ENCODE data around the gene B4GALT6. TPM values are rescaled to one million over a fixed set of nuclear protein-coding genes. Genes with fewer than 3 reads are reported as not detected.

Gene B4GALT6
- total and polyA plus RNA-seq, 9 of the 15 experiments (the other 6 are each of a cell fraction or from before 2014, with no cell fraction given) = 0.03 to 0.27 (median 0.08) TPM

GRCh38 chr18:31590570-31590969, 93.8 kb downstream of the B4GALT6 start:
- intact Hi-C loops (cut with micrococcal nuclease) (no loop called here), in situ Hi-C loops (cut with MboI) (no loop called here)
- Histone ChIP-seq H3K9ac (ENCODE audit: insufficient read depth in 1 of 2, low read depth in 2 of 2, low read length in 2 of 2) (no peak overlapping the region), H3K9me1 (ENCODE audit: control insufficient read depth, insufficient read depth, low read length) (no peaks in the 10 kb centered on the region), H3K4me2 (ENCODE audit: insufficient read depth, low read length) (no peak overlapping the region), H3K4me1 (replicated peaks in 1 of 2; ENCODE audit: control insufficient read depth in 2 of 2, insufficient read depth in 2 of 2, low read length in 2 of 2) (no peaks in the 10 kb centered on the region), H3K27me3 (ENCODE audit: control insufficient read depth in 2 of 2, insufficient read depth in 2 of 2, low read length in 2 of 2) (peaks cover 0 to 5% of the 10 kb centered on the region in 2 experiments; a peak in 1 of 5 replicates), H3K79me2 (ENCODE audit: control insufficient read depth, insufficient read depth, low read length) (no peaks in the 10 kb centered on the region), H3K4me3 (no peak overlapping the region), H4K20me1 (replicated peaks; ENCODE audit: control insufficient read depth, insufficient read depth, low read length) (no peaks in the 10 kb centered on the region), H3K9me3 (replicated peaks; ENCODE audit: control insufficient read depth, insufficient read depth, low read depth, low read length) (no peaks in the 10 kb centered on the region), H2AFZ (ENCODE audit: low read depth, low read length) (no peak overlapping the region), H3K27ac (ENCODE audit: extremely low read depth, low read depth, low read length) (no peak overlapping the region), H3K36me3 (ENCODE audit: control insufficient read depth, insufficient read depth, low read length) (no peaks in the 10 kb centered on the region)
- CTCF ChIA-PET (ENCODE audit: low intra/inter-chr PET ratio) = no interaction called here
- ATAC-seq (no peak), DNase-seq (ENCODE audit: extremely low read depth in 1 of 4, low spot score in 3 of 4) (no peak), FAIRE-seq (no peak)
- 60% methylated on average over 8 of the region's 8 CpGs for WGBS (ENCODE audit: insufficient coverage, low coverage, missing lambda C conversion rate)
- BruUV-seq (replicated peaks) = no TSS peak
- POLR2A ChIA-PET = interaction anchor here (0.9 kb wide), 1 partner anchor 20 kb away, joined by 3 read pairs; no protein-coding TSS in a partner anchor
- TF ChIP-seq NCOA1 (IDR thresholded peaks at IDR 0.05; ENCODE audit: low read depth) (no peak), ZBTB2 (IDR thresholded peaks at IDR 0.05) (no peak), ZNF407 (IDR thresholded peaks at IDR 0.05; ENCODE audit: low read depth) (no peak), CBX3 (IDR thresholded peaks at IDR 0.05; ENCODE audit: borderline replicate concordance in 1 of 2, low read length in 2 of 2) (no peak), LEF1 (IDR thresholded peaks at IDR 0.05) (no peak), E2F3 (CRISPR knock-in tag; IDR thresholded peaks at IDR 0.05) (no peak), CGGBP1 (CRISPR knock-in tag; IDR thresholded peaks at IDR 0.05) (no peak), ZNF12 (CRISPR knock-in tag; IDR thresholded peaks at IDR 0.05) (no peak)
